GM18511 (cell line): ENCODE measurements around the gene UTP25.
"Not testable (repeated sequence)": the region's sequence is repeated elsewhere in the genome, so short reads cannot be mapped to it uniquely, and the experiment has no call there.

Source experiments
- ATAC-seq: cut with Tn5 transposase; IDR thresholded peaks from one replicate; pipeline ENCODE4 v1.9.1; 2021; ENCODE audit warnings: mild to moderate bottlenecking, moderate library complexity; ENCODE audit not compliant: unreplicated experiment

Gene UTP25

DNA sequence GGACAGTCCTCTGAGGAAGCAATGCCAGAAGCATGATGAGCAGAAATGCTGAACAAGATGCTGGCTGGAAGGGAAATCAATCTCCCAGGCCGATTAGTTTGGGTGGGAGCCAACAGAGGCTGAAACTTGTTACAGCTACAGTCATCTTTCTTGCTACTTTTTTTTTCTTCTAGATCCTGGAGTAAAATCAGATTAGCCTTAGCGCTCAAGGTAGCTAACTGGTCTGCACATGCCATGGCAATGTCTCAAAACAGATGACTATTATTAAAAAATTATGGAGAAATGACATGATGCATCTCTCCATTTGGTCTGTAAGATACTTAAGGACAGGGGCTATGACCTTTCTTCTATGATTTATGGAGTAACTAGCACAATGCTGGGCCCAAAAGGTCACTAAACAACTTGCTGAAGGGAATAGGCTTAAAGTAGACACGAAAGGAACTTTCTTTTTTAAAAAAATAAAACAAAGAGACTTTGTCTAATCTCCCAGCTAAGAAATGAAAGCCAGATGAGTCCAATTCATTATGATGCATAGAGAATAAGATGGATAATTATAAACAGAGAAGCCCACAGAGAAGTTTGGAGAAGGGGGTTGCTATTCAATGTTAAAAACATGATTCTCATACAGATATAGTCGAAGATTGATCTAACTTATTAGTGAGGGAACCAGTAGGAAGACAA, 42.5 kb downstream of the UTP25 start:
- no peak for ATAC-seq

DNA sequence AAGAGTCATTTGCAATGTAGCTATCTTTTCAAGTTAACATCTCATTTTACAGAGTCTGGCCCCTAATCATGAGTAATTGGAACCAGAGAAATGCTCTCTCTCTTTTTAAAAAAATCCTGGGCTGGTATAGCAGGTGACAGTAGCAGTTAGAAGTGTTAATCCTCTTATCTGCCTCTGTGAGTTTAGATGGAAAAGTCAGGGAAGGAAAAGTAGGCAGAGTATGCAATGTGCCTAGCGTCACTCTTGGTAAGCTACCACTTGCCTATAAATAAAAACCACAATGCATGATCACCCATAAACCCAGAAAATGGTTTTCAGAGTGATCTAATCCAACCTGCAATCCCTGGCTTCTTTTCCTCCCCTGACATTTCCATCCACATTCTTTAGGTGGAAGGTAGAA, 43.2 kb downstream of the UTP25 start:
- no peak for ATAC-seq

DNA sequence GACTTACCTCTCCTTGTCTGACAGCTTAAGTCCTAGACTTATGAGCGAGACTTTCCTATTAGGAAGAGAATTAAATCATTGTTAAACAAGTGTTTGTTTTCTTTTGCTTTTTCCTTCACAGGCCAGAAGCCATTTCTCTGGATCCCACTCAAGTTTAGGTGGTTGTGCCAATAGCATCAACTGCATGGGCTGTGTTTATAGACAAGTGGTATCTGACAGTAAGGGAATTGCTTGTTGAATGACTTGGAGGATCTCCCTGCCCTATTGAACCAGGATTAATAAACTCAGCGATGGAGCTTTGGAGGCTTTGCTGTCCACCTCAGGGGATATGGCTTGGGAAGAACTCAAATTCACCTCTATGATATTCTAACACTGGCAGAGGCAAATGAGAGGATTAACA, 43.7 kb downstream of the UTP25 start:
- ATAC-seq: no peak

DNA sequence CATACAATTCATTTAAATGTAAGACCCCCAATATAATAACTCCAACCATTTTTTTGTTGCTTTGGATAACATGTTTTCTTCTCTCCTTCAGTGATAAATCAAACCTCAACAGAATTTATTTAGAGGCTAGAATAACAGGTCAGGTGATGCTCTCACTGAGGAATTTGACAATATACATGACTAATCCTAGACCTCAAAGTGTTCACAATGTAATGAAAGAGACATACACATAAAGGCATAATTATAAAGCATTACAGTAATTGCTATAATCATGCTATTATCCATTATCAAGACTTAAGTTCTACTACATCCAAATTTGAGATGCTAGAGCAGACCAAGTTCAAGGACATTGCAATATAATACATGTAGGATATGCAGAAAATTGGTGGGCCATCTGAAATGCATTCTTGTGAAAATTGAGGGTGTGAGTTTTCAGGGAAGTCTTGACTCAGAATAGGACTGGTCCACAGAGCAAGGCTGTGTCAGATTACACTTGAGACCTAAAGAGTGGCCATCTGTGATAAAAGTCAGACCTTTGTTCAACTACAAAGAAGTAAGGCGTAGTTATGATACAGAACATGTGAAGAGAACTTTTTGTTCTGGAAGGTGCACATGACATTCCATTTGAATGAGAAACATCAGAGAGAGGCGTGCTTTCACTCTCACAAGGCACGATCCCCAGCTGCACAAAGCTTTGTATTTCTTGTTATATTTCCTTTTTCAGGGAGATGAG, 45.5 kb downstream of the UTP25 start:
- no peak for ATAC-seq

DNA sequence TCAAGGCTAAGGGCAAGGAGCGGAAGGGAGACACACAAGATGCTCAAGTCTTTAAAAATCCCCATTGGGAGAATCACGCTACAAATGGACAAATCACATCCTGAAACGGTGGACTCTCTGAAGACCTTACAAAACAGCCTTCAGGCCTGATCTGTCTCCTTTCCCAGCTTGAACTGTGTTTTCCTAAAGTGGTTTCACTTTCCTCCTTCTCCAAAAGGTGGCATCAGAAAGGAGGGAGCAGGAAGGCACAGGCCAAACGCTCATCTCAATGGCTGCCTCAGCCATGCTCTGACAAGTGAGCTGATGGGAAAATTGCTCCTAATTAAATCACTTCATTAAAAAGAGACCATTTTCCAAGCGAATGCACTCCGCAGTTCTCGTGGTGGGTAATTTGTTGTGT, 47.7 kb downstream of the UTP25 start:
- no peak for ATAC-seq

DNA sequence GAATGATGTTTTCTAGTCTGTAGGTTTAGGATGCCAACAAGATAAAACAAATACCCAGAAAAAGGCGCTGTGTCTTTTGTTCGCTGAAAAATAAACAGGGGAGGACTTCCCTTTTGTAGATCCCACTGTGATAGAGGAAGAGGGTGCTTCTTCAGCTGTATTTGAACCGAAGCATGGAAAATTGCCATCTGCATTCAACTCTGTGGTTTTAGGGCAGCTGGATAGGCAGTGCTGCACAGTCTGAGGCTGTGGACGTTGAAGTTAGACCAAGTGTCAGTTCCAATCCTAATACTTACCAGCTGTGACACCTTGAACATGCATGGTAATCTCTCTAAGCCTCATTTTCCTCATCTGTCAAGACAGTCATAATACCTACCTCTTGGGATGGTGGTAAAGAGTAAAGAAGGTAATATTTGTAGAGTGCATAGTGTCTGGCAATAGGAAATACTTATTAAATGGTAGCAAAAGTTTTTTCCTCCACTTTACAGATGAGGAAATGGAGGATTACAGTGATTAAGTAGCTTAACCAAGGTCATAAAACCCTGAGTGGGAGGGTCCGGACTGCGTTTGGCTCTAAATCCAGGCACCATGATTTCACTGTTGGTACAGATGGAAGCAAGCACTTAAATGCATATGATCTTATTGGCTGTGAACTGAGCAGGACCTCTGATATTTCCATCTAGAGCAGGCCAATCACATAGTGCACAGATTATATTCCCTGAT, 48.5 kb downstream of the UTP25 start:
- no peak for ATAC-seq

DNA sequence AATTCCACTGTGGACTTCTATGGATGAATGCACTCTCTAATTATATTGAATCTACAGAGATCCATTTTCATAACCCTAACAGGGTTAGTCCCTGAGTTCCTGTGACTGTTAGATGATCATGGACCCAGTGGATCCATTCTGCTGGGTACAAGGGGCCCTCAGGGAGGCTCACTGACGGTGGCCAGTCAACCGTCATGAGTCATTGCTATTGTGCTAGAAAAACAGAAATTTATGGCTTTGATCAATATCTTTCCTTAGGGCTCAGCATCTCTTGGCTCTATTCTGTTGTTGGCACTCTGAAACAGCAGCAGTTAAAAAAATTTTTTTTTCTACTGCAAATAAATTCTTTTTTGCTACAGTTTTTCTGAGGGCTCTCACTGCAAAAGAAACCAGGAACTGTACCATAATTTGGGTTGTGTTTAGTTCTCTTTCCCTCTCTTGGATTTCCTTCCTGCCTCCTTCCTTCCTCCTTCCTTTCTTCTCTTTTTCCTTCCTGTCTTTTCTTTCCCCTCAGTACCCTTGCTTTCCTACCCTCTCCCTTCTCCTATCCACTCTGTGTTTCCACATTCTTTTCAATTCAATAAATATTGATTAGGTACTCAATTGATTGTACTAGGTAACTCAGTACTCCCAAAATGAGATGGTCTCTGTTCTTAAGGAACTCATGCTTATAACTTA, 49.5 kb downstream of the UTP25 start:
- ATAC-seq: no peak

DNA sequence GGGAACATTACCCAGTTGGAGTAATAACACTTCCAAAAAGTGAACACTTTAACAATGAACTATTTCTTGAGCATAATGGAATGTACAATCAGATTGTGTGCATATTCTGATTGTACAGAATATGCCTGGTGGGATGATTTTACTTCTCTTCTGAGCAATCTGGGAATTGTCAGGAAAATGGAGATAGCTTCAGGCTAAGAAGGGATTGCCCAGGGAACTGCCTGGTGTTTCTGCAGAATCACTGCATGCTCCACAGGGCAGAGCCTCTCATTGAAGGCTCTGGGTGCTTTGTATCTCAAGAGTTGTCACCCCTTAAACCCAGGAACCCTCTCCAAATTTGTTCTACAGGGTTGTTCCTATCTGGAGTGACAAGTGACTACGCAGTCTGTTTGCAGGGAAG, 51.2 kb downstream of the UTP25 start:
- no peak for ATAC-seq

DNA sequence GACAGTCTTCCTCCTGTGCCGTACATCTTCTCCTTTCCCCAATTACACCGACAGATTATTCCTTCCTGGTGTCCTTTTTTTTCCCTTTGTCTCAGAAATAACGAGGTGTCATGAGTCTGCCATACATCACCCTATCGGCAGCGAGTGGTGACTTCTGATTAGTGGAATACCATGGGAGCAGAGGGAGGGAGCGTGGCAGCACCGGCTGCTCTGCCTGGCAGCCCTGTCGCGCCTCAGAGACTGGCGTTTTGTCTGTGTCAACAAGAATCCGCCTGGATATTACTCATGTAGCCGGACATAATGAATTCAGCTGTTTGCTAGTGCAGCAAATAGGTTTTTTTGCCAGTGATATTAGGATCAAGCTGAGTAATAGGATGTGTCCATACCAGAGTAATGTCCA, 51.8 kb downstream of the UTP25 start:
- ATAC-seq: no peak

DNA sequence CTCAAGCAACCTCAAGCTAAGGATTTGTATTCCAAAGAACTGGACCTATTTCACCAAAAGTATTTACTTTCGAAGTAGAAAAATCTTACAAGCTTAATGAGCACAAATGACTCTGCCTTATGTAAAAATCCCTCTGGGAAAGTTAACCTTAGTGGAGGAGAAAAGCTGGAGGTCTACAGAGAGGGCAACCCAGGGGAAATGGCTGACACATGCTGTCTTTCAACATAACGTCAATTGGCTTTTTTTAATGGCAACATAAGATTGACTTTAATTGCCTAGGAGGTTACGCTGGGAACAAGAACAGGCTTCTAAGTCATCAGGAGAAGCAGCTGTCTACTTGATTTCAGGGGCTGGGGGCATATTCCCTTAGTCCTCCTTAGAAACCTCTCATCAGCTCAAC, 52.3 kb downstream of the UTP25 start:
- ATAC-seq: no peak

DNA sequence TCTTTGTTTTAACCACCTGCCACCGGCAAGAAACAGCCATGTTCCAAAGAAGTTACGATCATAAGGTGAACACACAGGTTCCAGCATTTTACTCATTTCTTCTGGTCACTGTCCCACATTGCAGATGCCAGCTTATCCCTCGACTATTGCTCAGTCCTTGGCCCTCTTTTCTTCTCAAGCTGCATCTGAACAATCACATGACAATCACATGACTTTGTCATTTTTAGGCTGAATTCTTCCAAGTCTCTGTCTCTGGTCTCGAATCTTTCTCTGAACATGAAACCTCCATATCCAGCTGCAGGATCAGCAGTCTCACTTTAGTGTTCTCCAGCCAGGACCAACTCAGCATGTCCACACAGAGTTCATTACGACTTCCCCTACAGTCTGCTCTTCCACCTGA, 53.8 kb downstream of the UTP25 start:
- no peak for ATAC-seq

DNA sequence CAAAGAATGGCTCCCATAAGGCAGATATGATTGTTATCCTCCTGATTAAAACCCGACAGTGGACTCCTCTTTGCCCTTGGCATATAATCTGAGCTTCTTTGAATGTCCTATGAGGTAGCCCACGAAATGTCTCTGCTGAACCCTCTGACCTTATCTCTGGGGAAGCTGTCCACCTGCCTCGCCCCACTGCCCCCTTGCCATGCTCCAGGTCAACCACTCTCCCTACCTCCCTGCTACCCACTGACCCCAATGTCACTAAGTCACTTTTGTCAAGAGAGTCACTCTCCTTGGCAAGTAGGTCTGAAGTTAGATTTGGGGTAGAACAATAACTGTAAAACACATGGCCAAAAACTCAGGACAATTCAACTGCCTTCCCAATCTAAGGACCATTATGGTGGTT, 54.5 kb downstream of the UTP25 start:
- ATAC-seq: no peak

DNA sequence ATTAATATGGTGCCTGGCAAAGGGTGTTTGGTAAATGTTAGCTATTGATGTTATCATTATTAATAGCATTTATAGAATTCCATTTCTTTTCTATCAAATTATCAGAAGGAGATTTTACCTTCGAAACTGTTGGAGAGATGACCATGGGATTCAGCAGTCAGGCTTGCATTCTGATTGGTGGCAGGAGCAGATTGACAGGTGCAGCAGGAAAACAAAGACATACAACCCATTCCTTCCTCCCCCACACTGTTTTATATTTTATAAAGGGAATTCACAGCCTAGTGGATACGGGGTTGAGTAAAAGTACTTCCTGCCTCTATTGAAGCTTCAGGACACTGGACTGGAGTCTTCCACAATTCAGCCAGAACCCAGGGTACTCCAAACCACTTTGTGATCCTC, 55.2 kb downstream of the UTP25 start:
- no peak for ATAC-seq

DNA sequence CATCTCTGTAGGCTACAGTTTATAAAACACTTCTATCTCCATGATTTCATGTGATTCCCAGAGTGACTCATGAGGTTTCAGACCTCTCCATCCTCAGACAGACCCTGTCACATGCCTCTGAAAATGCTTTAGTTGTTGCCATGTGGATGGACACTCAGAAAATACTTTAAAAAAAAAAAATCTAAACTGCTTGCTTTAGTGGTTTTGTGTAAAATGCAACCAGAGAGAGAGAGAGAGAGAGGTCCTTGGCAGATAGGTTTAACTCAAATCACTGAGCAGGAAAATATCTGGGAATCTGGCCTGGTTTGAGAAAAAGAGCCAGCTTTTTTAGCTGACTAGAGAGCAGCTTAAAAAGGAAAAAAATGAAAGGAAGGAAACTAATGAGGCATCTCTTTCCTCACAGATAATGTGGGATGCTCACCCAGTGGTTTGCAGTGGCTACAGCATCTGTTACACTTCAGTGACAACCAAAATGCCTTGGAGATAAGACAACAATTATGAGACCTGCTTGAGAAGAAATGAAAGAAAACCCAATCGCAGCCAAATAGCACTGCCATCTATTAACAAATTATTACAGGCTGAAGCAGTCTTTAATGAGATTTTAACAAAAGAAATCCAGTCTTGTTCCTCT, 55.7 kb downstream of the UTP25 start:
- ATAC-seq: no peak

DNA sequence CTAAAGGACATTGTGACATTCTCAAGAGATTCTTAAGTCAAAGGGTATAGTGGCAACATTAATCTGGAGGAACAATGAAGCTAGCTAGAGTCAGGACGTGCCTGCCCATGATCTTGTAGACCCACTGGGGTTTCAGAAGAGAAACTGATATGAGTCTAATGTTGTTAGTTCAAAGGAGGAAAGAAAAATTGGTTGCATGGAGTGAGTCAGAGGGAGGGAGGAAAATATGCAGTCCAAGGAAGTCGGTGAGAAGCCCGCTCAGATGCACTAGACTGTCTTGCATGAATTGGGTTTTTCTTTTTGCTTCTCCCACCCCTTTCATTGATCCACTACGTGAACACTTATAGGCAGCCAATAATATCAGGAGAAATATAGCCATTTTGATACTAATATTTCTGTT, 56.5 kb downstream of the UTP25 start:
- ATAC-seq: no peak

DNA sequence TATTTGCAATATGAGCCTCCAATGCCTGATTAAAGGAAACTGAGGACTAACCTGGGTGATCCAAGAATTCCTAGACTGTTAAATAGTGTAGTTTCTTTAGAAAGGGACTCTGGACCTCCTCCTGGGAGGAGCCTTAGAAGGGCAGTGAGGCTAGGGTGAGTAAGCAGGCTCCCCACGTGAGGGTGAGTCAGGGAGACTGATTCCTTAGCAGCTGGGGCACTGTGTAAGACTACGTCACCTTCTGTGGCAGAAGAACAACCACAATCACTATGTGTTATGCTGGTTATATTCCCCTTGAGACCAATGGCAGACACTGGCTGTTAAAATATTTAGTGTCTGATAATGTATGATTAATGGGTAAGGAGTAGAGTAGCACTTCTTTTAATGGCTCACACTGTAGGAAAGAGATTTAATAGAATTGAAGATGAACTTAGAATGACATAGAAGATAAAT, 56.9 kb downstream of the UTP25 start:
- ATAC-seq: peak; percentile 98

DNA sequence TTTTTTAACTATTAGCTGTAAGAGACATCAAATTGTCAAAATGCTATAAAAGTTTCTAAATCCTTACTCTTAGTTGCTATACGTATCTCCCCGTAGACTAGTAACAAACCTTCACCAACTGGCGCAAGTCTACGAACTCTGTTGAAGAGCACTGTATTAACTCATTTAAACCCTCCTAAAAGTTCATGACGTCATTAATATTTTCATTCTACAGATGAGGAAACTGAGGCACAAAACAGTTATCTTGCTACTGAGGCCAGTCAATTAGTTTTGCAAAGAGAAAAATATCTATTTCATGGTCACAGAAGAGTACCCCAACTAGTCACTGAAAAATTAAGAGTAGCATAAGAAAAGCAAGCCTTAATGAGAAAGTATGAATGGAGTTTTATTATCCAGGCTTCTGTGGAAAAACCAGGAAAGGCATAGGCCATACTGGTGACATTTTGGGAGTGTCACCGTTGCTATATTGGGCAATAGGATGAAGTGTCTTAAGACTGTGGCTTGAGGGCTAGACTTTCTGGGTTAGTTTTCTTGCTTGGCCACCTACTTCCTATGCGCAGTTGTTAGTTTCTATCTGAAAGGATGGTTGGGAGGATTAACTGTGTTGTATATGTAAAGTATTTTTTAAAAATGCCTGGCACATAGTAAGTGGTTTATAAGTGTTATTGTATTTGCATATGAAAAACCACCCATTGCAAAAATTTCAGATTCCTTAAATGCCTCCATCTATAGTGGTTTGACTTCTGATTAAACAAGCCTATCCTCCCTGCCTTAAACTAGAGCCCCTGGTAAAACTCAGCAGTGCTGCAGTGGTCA, 57.8 kb downstream of the UTP25 start:
- ATAC-seq: no peak

DNA sequence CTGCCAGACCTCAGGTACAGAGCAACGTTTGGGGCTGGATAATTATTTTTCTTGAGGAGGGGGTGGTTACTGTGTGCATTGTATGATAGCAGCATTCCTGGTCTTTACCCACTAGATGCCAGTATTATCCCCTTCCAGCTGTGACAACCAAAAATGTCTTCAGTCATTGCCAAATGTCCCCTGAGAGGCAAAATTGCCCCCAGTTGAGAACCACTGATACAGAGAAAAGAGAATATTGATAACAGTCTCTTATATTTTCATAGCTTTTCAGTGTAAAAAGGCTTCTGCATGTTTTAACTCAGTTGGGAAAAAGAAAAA, 58.4 kb downstream of the UTP25 start:
- no peak for ATAC-seq

DNA sequence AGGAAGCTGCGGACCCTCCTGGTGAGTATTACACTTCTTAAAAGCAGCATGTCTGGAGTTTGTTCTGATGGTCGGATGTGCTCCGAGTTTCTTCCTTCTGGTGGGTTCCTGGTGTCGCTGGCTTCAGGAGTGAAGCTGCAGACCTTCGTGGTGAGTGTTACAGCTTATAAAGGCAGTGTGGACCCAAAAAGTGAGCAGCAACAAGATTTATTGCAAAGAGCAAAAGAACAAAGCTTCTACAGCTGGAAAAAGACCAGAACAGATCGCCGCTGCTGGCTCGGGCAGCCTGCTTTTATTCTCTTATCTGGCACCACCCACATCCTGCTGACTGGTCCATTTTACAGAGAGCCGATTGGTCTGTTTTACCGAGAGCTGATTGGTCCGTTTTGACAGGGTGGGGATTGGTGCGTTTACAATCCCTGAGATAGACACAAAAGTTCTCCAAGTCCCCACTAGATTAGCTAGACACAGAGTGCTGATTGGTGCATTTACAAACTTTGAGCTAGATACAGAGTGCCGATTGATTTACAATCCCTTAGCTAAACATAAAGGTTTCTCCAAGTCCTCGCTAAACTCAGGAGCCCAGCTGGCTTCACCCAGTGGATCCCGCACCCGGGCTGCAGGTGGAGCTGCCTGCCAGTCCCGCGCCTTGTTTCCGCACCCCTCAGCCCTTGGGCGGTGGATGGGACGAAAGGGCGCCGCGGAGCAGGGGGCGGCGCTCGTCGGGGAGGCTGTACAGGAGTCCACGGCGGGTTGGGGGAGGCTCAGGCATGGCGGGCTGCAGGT, 60.7 kb downstream of the UTP25 start:
- ATAC-seq: not testable (repeated sequence)

DNA sequence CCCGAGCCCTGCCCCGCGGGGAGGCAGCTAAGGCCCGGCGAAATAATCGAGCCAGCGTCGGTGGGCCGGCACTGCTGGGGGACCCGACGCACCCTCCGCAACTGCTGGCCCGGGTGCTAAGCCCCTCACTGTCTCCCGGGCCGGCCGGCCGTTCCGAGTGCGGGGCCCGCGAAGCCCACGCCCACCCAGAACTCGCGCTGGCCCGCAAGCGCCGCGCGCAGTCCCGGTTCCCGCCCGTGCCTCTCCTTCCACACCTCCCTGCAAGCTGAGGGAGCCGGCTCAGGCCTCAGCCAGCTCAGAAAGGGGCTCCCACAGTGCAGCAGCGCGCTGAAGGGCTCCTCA, 61.3 kb downstream of the UTP25 start:
- ATAC-seq: no peak
